HCT116 (cell line): ENCODE results near the gene SLC14A1.

Source experiments
- CTCF ChIP-seq, 3 experiments: fragments of 200-600 bp in 1 of 3; sonication (generic) in 1 of 3; IDR thresholded peaks in 2 of 3; conservative IDR thresholded peaks in 1 of 3; 2 replicates each; pipeline ENCODE4 v1.5.1; 2012 to 2017; ENCODE audit warnings: low read depth in 2 of 3, low read length in 2 of 3, antibody characterized with exemption in 1 of 3, borderline replicate concordance in 1 of 3, control low read depth in 1 of 3, mild to moderate bottlenecking in 1 of 3, mixed read lengths in 1 of 3, mixed run types in 1 of 3, moderate library complexity in 1 of 3; ENCODE audit not compliant: insufficient read depth in 1 of 3
- POLR2A ChIP-seq: IDR thresholded peaks from 2 replicates; pipeline ENCODE4 v1.7.0; 2011; ENCODE audit warnings: borderline replicate concordance; ENCODE audit not compliant: insufficient read depth, insufficient read length; ENCODE audit errors: extremely low read depth
- POLR2AphosphoS5 ChIP-seq: IDR thresholded peaks from 2 replicates; pipeline ENCODE4 v1.6.1; 2011; ENCODE audit warnings: mild to moderate bottlenecking, low read depth, low read length, moderate library complexity
- RAD21 ChIP-seq: IDR thresholded peaks from 2 replicates; pipeline ENCODE4 v1.6.1; 2012; ENCODE audit warnings: low read depth, mild to moderate bottlenecking
- REST ChIP-seq: IDR thresholded peaks from 2 replicates; pipeline ENCODE4 v1.6.1; 2012; ENCODE audit warnings: low read depth
- SP1 ChIP-seq: IDR thresholded peaks from 2 replicates; pipeline ENCODE4 v1.6.1; 2012; ENCODE audit warnings: low read depth
- SRF ChIP-seq: IDR thresholded peaks from 2 replicates; pipeline ENCODE4 v1.6.1; 2012; ENCODE audit warnings: low read depth
- YY1 ChIP-seq: IDR thresholded peaks from 2 replicates; pipeline ENCODE4 v1.6.1; 2011; ENCODE audit warnings: low read length, low read depth, moderate library complexity, mild to moderate bottlenecking; ENCODE audit not compliant: insufficient replicate concordance; ENCODE audit errors: extremely low read depth
- ZFX ChIP-seq: fragments of 450-650 bp; IDR thresholded peaks from 2 replicates; pipeline ENCODE4 v1.6.1; 2017
- ZNF274 ChIP-seq: fragments of 200-500 bp; sonication (Bioruptor generic); IDR thresholded peaks from 2 replicates; pipeline ENCODE4 v1.6.1; 2014; ENCODE audit warnings: mild to moderate bottlenecking, low read depth, low read length, inconsistent platforms

GRCh38 chr18:45775241-45775676, 51.3 kb downstream of the SLC14A1 start:
- TF ChIP-seq CTCF (IDR thresholded peaks at IDR 0.05 in 2 of 3, conservative IDR thresholded peaks at IDR 0.05 in 1 of 3; ENCODE audit: borderline replicate concordance in 1 of 3, insufficient read depth in 1 of 3, low read depth in 2 of 3, low read length in 2 of 3) (no peak), ZFX (no peak), SP1 (peak; percentile 41), POLR2AphosphoS5 (peak; percentile 67), YY1 (peak; percentile 72), SRF (no peak), POLR2A (peak; percentile 80), RAD21 (0 out of 2 replicates have a peak, but pooled peaks have one; percentile 4), ZNF274 (no peak), REST (no peak)
